WTC11 (cell line): Measurements from ENCODE around the gene TFPT. TPM values are rescaled to one million over a fixed set of nuclear protein-coding genes. Genes with fewer than 3 reads are reported as not detected.

Source experiments
- ATAC-seq: fragments of 200-7000 bp; cut with Tn5 transposase; 2 replicates; pipeline ENCODE4 v1.10.0; 2021; ENCODE audit warnings: mild to moderate bottlenecking, moderate library complexity
- CTCF ChIA-PET: fragments of 300-600 bp; sonication (Branson Sonifier 250); formaldehyde crosslinking; loops from one replicate; lab custom pipeline; 2021; ENCODE audit warnings: antibody characterized with exemption; lab: Charles Lee
- POLR2A ChIA-PET: fragments of 350-600 bp; sonication (Branson Sonifier 250); formaldehyde crosslinking; loops from one replicate; lab custom pipeline; 2021; ENCODE audit warnings: antibody characterized with exemption; lab: Charles Lee
- DNase-seq: peaks from one replicate; pipeline ENCODE4 v3.0.0; 2021; ENCODE audit warnings: low spot score
- H3K27ac Mint-ChIP-seq: 2 replicates; pipeline ENCODE4 v1.8.0; 2021; ENCODE audit warnings: mixed read lengths
- H3K27me3 Mint-ChIP-seq: 2 replicates; pipeline ENCODE4 v1.8.0; 2021; ENCODE audit warnings: low read depth, mild to moderate bottlenecking, moderate library complexity, mixed read lengths
- H3K36me3 Mint-ChIP-seq: 2 replicates; pipeline ENCODE4 v1.8.0; 2021; ENCODE audit warnings: mixed read lengths
- H3K4me1 Mint-ChIP-seq: 2 replicates; pipeline ENCODE4 v1.8.0; 2022; ENCODE audit warnings: mixed read lengths
- H3K4me3 Mint-ChIP-seq: 2 replicates; pipeline ENCODE4 v1.8.0; 2021; ENCODE audit warnings: mild to moderate bottlenecking, moderate library complexity, mixed read lengths
- H3K9me3 Mint-ChIP-seq: 2 replicates; pipeline ENCODE4 v1.8.0; 2021; ENCODE audit warnings: mixed read lengths
- GTF2I ChIP-seq: fragments of 250-450 bp; sonication (Bioruptor Pico); conservative IDR thresholded peaks from 2 replicates; pipeline ENCODE4 v1.4.0; 2021; ENCODE audit warnings: mild to moderate bottlenecking
- IRF2 ChIP-seq: sonication (generic); formaldehyde crosslinking; IDR thresholded peaks from 2 replicates; pipeline ENCODE4 v1.8.0; 2022; ENCODE audit warnings: low read depth, missing genetic modification reagents, borderline replicate concordance
- KAT7 ChIP-seq: sonication (generic); formaldehyde crosslinking; IDR thresholded peaks from 2 replicates; pipeline ENCODE4 v1.8.1; 2023; ENCODE audit warnings: missing genetic modification reagents, mild to moderate bottlenecking, borderline replicate concordance
- NFYB ChIP-seq: sonication (generic); formaldehyde crosslinking; conservative IDR thresholded peaks from 2 replicates; pipeline ENCODE4 v1.8.0; 2022; ENCODE audit warnings: low read depth, missing genetic modification reagents
- ZNF396 ChIP-seq: fragments of 250-450 bp; sonication (Bioruptor Pico); IDR thresholded peaks from 2 replicates; pipeline ENCODE4 v1.8.0; 2021; ENCODE audit warnings: mild to moderate bottlenecking, moderate library complexity, borderline replicate concordance
- total RNA-seq: library from RNA; stranded (reverse); gene quantifications from 3 replicates; pipeline ENCODE4 v1.2.3, GENCODE V29; 2021
- TF ChIP-seq, protein P1 (sequence below): fragments of 250-450 bp; sonication (Bioruptor Pico); conservative IDR thresholded peaks from 2 replicates; pipeline ENCODE4 v1.9.0; 2021; ENCODE audit warnings: mild to moderate bottlenecking
- TF ChIP-seq, protein P2 (sequence below): sonication (generic); formaldehyde crosslinking; conservative IDR thresholded peaks from 2 replicates; pipeline ENCODE4 v1.8.1; 2023; ENCODE audit warnings: mild to moderate bottlenecking, low read depth, missing genetic modification reagents, moderate library complexity
- TF ChIP-seq, protein P3 (sequence below): sonication (generic); formaldehyde crosslinking; IDR thresholded peaks from 2 replicates; pipeline ENCODE4 v1.8.0; 2023; ENCODE audit warnings: missing genetic modification reagents
- TF ChIP-seq, protein P4 (sequence below): sonication (generic); formaldehyde crosslinking; IDR thresholded peaks from 2 replicates; pipeline ENCODE4 v1.8.1; 2022; ENCODE audit warnings: low read depth, mild to moderate bottlenecking, moderate library complexity, missing genetic modification reagents, borderline replicate concordance
- TF ChIP-seq, protein P5 (sequence below): sonication (generic); formaldehyde crosslinking; IDR thresholded peaks from 2 replicates; pipeline ENCODE4 v1.8.1; 2022; ENCODE audit warnings: low read depth, missing genetic modification reagents, borderline replicate concordance
- TF ChIP-seq, protein P6 (sequence below): fragments of 250-450 bp; sonication (Bioruptor Pico); IDR thresholded peaks from 2 replicates; pipeline ENCODE4 v1.9.0; 2021; ENCODE audit warnings: mild to moderate bottlenecking
- TF ChIP-seq, protein P7 (sequence below): fragments of 250-450 bp; sonication (Bioruptor Pico); IDR thresholded peaks from 2 replicates; pipeline ENCODE4 v1.8.0; 2021; ENCODE audit warnings: mild to moderate bottlenecking
- TF ChIP-seq, protein P8 (sequence below): sonication (generic); formaldehyde crosslinking; IDR thresholded peaks from 2 replicates; pipeline ENCODE4 v1.8.1; 2022; ENCODE audit warnings: mild to moderate bottlenecking, moderate library complexity, missing genetic modification reagents
- TF ChIP-seq, protein P9 (sequence below): fragments of 250-450 bp; sonication (Bioruptor Pico); IDR thresholded peaks from 2 replicates; pipeline ENCODE4 v2.1.2; 2022; ENCODE audit warnings: mild to moderate bottlenecking, moderate library complexity

The TFPT gene
- total RNA-seq, 1 experiment from 2014 or later: 24.6 TPM

DNA sequence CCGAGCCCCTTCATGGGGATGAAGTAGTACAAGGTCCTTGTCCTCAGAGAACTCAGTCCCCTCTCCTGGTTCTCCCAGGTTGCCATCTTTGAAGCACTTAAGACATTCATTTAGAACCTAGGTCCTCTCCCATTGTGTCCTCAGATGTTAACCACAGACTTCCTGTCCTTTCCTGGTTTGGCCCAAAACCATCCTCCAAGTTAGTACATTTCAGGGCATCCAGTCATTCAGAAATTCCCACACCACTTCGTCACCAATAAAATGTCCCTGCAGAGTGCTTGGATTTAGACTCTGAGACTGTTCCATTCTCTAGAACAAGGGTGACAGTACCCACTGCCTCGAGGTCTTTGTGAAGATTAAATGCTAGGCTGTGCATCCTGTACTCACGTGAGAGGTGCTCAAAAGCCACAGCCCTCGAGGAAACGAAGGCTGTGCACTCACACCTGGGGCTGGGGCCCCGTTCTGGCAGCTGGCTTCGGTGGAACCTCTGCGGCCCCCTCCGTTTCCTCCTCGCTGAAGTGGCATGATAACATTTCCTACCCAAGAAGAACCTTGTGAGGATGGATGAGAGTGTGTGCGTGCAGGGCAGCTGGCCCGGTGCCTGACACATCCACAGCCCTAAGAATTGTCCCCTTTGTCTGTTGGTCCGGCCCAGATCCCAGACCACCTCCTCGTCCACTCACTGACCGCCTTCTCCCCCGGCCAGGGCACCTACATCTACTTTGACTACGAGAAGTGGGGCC is 39.3 kb upstream of the TFPT start:
- no peaks in the 10 kb centered on the region for H3K27me3 Mint-ChIP-seq
- 0 out of 2 replicates have a peak, but pooled peaks cover 9% of the 10 kb centered on the region for H3K4me1 Mint-ChIP-seq
- 0 out of 2 replicates have a peak overlapping the region, but pooled peaks have one; percentile 57 for H3K27ac Mint-ChIP-seq
- ATAC-seq: no peak
- CTCF ChIA-PET: no interaction called here
- TF ChIP-seq, protein P1, sequence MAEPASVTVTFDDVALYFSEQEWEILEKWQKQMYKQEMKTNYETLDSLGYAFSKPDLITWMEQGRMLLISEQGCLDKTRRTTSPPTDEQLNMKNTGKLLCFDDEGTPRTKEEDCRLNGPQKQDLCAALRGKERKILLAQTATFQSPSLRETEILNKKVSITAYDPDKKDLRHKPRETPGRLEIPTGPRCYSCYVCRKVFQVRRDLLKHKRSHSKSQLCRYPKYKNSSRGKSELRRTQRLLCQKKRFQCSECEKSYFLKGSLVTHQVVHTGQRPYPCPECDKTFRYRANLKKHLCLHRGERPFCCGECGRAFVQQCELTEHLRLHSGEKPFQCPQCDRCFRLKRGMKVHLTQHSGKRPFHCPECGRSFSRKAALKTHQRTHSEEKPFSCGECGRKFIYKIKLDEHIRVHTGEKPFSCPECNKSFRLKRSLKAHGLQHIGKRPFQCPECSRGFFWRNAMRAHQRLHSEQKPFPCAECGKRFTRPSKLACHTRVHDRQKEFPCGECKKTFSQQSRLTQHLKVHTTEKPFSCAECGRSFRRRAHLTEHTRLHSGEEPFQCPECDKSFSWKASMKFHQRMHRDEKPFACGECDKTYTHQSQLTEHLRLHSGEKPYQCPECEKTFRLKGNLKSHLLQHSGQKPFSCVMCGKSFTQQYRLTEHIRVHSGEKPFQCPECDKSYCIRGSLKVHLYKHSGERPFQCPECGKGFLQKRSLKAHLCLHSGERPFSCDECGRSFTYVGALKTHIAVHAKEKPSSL (CRISPR knock-in tag): no peak
- TF ChIP-seq, protein P2, sequence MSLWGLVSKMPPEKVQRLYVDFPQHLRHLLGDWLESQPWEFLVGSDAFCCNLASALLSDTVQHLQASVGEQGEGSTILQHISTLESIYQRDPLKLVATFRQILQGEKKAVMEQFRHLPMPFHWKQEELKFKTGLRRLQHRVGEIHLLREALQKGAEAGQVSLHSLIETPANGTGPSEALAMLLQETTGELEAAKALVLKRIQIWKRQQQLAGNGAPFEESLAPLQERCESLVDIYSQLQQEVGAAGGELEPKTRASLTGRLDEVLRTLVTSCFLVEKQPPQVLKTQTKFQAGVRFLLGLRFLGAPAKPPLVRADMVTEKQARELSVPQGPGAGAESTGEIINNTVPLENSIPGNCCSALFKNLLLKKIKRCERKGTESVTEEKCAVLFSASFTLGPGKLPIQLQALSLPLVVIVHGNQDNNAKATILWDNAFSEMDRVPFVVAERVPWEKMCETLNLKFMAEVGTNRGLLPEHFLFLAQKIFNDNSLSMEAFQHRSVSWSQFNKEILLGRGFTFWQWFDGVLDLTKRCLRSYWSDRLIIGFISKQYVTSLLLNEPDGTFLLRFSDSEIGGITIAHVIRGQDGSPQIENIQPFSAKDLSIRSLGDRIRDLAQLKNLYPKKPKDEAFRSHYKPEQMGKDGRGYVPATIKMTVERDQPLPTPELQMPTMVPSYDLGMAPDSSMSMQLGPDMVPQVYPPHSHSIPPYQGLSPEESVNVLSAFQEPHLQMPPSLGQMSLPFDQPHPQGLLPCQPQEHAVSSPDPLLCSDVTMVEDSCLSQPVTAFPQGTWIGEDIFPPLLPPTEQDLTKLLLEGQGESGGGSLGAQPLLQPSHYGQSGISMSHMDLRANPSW: no peak
- TF ChIP-seq, protein P3, sequence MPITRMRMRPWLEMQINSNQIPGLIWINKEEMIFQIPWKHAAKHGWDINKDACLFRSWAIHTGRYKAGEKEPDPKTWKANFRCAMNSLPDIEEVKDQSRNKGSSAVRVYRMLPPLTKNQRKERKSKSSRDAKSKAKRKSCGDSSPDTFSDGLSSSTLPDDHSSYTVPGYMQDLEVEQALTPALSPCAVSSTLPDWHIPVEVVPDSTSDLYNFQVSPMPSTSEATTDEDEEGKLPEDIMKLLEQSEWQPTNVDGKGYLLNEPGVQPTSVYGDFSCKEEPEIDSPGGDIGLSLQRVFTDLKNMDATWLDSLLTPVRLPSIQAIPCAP (CRISPR knock-in tag): no peak
- TF ChIP-seq, protein P4, sequence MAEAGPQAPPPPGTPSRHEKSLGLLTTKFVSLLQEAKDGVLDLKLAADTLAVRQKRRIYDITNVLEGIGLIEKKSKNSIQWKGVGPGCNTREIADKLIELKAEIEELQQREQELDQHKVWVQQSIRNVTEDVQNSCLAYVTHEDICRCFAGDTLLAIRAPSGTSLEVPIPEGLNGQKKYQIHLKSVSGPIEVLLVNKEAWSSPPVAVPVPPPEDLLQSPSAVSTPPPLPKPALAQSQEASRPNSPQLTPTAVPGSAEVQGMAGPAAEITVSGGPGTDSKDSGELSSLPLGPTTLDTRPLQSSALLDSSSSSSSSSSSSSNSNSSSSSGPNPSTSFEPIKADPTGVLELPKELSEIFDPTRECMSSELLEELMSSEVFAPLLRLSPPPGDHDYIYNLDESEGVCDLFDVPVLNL (CRISPR knock-in tag): no peak
- no peak for TF ChIP-seq KAT7
- no peak for TF ChIP-seq IRF2 (CRISPR knock-in tag)
- TF ChIP-seq, protein P5, sequence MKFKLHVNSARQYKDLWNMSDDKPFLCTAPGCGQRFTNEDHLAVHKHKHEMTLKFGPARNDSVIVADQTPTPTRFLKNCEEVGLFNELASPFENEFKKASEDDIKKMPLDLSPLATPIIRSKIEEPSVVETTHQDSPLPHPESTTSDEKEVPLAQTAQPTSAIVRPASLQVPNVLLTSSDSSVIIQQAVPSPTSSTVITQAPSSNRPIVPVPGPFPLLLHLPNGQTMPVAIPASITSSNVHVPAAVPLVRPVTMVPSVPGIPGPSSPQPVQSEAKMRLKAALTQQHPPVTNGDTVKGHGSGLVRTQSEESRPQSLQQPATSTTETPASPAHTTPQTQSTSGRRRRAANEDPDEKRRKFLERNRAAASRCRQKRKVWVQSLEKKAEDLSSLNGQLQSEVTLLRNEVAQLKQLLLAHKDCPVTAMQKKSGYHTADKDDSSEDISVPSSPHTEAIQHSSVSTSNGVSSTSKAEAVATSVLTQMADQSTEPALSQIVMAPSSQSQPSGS: no peak
- no peak overlapping the region for H3K4me3 Mint-ChIP-seq
- no peaks in the 10 kb centered on the region for H3K9me3 Mint-ChIP-seq
- POLR2A ChIA-PET: interaction anchor here (1.3 kb wide), 1 partner anchor 18 kb away, joined by 5 read pairs; the partner anchor contains the start of gene CNOT3
- H3K36me3 Mint-ChIP-seq: peaks cover 56% of the 10 kb centered on the region
- DNase-seq: no peak

DNA sequence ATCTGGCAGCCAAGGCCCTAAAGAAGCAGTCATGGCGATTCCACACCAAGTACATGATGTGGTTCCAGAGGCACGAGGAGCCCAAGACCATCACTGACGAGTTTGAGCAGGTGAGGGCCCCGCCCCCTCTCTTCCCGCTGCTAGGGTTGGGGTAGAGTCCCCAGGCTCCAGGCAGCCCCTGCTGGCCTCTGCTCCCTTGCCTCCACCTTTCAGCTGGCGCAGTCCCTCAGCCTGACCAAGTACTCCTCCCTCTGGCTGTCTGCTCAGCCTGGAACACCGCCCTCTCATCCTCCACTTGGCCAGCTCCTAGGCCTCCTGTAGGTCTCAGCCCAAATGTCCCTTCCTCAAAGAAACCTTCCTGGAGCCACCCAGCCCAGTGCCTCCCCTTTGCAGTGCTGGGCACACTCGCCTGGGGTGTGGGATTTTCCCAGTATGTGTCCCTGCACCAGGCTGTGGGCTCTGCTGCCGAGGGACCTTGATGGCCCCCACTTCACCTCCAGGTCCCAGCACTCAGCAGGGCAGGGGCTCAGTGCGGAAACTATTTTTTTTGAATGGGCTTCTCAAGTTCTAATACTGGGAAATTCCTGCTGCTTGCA is 38.4 kb upstream of the TFPT start:
- ATAC-seq: no peak; the same call in 1 of the 2 replicates
- TF ChIP-seq, protein P6, sequence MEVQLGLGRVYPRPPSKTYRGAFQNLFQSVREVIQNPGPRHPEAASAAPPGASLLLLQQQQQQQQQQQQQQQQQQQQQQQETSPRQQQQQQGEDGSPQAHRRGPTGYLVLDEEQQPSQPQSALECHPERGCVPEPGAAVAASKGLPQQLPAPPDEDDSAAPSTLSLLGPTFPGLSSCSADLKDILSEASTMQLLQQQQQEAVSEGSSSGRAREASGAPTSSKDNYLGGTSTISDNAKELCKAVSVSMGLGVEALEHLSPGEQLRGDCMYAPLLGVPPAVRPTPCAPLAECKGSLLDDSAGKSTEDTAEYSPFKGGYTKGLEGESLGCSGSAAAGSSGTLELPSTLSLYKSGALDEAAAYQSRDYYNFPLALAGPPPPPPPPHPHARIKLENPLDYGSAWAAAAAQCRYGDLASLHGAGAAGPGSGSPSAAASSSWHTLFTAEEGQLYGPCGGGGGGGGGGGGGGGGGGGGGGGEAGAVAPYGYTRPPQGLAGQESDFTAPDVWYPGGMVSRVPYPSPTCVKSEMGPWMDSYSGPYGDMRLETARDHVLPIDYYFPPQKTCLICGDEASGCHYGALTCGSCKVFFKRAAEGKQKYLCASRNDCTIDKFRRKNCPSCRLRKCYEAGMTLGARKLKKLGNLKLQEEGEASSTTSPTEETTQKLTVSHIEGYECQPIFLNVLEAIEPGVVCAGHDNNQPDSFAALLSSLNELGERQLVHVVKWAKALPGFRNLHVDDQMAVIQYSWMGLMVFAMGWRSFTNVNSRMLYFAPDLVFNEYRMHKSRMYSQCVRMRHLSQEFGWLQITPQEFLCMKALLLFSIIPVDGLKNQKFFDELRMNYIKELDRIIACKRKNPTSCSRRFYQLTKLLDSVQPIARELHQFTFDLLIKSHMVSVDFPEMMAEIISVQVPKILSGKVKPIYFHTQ (CRISPR knock-in tag): no peak
- TF ChIP-seq GTF2I: no peak
- TF ChIP-seq, protein P7, sequence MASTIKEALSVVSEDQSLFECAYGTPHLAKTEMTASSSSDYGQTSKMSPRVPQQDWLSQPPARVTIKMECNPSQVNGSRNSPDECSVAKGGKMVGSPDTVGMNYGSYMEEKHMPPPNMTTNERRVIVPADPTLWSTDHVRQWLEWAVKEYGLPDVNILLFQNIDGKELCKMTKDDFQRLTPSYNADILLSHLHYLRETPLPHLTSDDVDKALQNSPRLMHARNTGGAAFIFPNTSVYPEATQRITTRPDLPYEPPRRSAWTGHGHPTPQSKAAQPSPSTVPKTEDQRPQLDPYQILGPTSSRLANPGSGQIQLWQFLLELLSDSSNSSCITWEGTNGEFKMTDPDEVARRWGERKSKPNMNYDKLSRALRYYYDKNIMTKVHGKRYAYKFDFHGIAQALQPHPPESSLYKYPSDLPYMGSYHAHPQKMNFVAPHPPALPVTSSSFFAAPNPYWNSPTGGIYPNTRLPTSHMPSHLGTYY (CRISPR knock-in tag): no peak
- TF ChIP-seq, protein P5: no peak
- TF ChIP-seq, protein P8, sequence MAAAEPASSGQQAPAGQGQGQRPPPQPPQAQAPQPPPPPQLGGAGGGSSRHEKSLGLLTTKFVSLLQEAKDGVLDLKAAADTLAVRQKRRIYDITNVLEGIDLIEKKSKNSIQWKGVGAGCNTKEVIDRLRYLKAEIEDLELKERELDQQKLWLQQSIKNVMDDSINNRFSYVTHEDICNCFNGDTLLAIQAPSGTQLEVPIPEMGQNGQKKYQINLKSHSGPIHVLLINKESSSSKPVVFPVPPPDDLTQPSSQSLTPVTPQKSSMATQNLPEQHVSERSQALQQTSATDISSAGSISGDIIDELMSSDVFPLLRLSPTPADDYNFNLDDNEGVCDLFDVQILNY (CRISPR knock-in tag): no peak
- TF ChIP-seq, protein P9, sequence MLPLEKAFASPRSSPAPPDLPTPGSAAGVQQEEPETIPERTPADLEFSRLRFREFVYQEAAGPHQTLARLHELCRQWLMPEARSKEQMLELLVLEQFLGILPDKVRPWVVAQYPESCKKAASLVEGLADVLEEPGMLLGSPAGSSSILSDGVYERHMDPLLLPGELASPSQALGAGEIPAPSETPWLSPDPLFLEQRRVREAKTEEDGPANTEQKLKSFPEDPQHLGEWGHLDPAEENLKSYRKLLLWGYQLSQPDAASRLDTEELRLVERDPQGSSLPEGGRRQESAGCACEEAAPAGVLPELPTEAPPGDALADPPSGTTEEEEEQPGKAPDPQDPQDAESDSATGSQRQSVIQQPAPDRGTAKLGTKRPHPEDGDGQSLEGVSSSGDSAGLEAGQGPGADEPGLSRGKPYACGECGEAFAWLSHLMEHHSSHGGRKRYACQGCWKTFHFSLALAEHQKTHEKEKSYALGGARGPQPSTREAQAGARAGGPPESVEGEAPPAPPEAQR (CRISPR knock-in tag): no peak
- no peak for TF ChIP-seq ZNF396 (CRISPR knock-in tag)
- no peak for TF ChIP-seq NFYB (CRISPR knock-in tag)

More for the DNA sequence above, 38.4 kb upstream of the TFPT start:
- 0 out of 2 replicates have a peak, but pooled peaks cover 5% of the 10 kb centered on the region for H3K4me1 Mint-ChIP-seq
- CTCF ChIA-PET: no interaction called here
- H3K4me3 Mint-ChIP-seq: no peak overlapping the region
- H3K27me3 Mint-ChIP-seq: no peaks in the 10 kb centered on the region
- H3K9me3 Mint-ChIP-seq: no peaks in the 10 kb centered on the region
- H3K36me3 Mint-ChIP-seq: peaks cover 65% of the 10 kb centered on the region
- H3K27ac Mint-ChIP-seq: no peak overlapping the region; the same call in 1 of the 2 replicates
- POLR2A ChIA-PET: no interaction called here
- no peak for DNase-seq
